Measurements from ENCODE around the gene FUZ.
A peak's percentile ranks its signal among the peaks of the same experiment; 100 is the strongest.
"Not testable (repeated sequence)": the region's sequence is repeated elsewhere in the genome, so short reads cannot be mapped to it uniquely, and the experiment has no call there.

Gene FUZ

DNA sequence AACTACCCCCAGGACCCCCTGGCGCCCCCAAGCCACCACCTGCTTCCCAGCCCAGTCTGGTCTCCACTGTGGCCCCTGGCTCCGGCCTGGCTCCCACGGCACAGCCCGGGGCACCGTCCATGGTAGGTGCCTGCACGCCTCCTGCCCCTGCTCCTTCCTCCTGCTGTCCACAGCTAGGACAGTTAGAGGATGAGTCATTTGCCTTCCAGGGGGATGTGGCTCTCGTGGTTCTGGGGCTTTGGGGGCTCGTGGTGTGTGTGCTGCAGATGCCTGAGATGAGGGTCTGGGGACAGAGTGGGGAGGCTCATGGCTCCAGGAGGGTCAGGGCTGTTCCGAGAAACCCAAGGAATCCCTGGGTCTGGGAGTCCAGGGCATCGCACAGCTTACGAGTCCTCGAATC is 17.7 kb upstream of the FUZ start:
- no peak for DNase-seq (ENCODE audit: low spot score)

GRCh38 chr19:49829721-49830120 is 16.6 kb upstream of the FUZ start:
- no peak for DNase-seq (ENCODE audit: low spot score)

- DNase-seq (ENCODE audit: low spot score): no peak
Measured at GRCh38 chr19:49829200-49829599, 16.1 kb upstream of the FUZ start.

GRCh38 chr19:49827034-49827433 is 13.9 kb upstream of the FUZ start:
- no peak for DNase-seq (ENCODE audit: low spot score)

DNA sequence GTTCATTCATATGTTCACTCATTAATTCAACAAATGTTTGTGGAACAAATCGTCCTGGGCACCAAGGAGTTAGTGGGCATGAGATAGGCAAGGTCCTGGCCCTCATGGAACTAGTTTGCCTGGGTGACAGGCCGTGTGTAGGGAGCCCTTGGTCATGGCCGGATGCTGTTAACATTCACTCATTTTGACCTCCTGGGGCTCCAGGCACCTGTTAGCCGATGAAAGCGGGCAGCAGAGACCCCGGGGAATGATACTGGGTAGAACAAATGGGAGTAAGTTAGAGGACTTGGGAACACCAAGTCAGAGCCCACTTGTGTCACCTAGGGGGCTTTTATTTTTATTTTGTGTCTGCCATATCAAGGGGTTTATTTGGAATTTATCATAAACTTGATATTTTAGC is 11.6 kb upstream of the FUZ start:
- DNase-seq (ENCODE audit: low spot score): no peak

- no peak for DNase-seq (ENCODE audit: low spot score)
Measured at GRCh38 chr19:49823472-49823871, 10.4 kb upstream of the FUZ start.

DNA sequence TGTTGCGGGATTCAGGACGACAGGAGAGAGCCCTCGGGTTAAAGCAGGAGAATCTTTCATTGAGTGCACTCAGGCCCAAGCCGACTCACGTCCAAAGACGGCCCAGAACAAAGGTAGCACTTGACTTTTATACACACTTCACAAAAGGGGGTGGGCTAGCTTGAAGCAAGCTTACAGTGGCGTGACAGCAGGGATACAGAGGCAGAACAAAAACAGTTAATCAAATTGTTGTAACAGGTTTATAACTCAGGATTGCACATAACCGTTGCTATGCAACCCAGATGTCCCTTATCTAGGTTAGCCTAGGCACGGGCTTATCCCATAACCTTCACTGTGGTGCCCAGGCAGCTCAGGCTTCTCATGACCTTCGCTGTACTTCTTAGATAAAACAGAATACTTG is 7.0 kb upstream of the FUZ start:
- no peak for DNase-seq (ENCODE audit: low spot score)

DNA sequence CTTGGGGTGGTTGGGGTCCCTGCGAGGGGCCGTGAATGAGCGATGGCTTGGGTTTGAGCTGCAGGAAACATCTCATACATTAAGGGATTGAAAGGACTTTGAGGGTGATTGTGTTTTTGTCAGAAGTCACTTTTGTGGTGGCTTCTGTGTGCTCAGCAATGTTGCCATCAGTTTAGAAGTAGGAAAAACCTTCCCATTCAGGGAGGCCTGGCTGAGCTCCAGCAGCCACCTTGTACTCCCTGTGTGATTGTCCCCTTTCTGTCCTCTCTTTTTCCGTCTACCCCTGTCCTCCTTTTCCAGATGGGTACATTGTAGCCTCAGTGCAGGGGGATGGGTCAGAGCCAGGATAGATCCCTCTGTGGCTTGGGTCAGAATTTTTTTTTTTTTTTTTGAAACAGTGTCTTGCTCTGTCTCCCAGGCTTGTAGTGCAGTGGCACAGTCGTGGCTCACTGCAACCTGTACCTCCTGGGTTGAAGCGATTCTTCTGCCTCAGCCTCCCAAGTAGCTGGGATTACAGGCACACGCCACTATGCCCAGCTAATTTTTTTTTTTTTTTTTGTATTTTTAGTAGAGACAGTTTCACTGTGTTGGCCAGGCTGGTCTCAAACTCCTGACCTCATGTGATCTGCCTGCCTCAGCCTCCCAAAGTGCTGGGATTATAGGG is 6.5 kb upstream of the FUZ start:
- not testable (repeated sequence) for DNase-seq (ENCODE audit: low spot score)

GRCh38 chr19:49818649-49819370 is 5.7 kb upstream of the FUZ start:
- DNase-seq (ENCODE audit: low spot score): no peak

DNA sequence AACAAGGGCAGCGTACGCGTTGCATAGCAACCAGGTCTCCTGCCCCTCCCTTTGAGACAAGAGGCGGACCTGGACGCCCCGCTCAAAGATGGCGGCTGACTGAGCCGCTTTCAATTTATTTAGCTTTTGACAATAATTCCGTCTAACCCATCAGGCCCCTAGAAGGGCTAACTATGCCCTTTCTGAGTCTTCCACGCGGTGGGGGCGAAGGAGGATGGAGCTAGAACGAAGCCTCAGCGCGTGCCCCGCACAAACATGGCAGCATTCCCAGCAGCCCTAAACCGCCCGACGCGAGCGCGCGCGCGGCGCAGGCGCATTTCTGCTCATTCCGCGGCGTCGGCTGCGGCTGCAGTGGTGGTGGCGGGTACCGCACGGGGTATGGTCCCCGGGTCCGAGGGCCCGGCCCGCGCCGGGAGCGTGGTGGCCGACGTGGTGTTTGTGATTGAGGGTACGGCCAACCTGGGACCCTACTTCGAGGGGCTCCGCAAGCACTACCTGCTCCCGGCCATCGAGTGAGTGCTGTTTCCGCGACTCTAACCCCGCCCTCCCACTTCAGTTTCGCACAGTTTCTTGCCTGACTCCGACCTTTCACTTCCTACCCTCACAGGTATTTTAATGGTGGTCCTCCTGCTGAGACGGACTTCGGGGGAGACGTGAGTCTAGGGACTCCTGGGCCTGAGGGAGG is 5.0 kb upstream of the FUZ start, which contains the start of gene MED25:
Gene MED25 (plus strand): TSS at position 326 of the 685 bp plus-strand sequence. CDS start 53 bp downstream, at position 379.
- DNase-seq (ENCODE audit: low spot score): peak; percentile 95

- DNase-seq (ENCODE audit: low spot score): no peak
Measured at GRCh38 chr19:49816590-49816989, 3.5 kb upstream of the FUZ start.

GRCh38 chr19:49814010-49814409 is 918 bp upstream of the FUZ start:
- no peak for DNase-seq (ENCODE audit: low spot score)

GRCh38 chr19:49812452-49812996 is 568 bp downstream of the FUZ start:
- DNase-seq (ENCODE audit: low spot score): no peak

GRCh38 chr19:49811328-49811727 is 1.8 kb downstream of the FUZ start:
- DNase-seq (ENCODE audit: low spot score): no peak

GRCh38 chr19:49809941-49810389 is 3.1 kb downstream of the FUZ start:
- DNase-seq (ENCODE audit: low spot score): no peak

GRCh38 chr19:49809160-49809940 is 3.7 kb downstream of the FUZ start:
- DNase-seq (ENCODE audit: low spot score): no peak

- peak; percentile 67 for DNase-seq (ENCODE audit: low spot score)
Measured at GRCh38 chr19:49808711-49809159, 4.4 kb downstream of the FUZ start.

DNA sequence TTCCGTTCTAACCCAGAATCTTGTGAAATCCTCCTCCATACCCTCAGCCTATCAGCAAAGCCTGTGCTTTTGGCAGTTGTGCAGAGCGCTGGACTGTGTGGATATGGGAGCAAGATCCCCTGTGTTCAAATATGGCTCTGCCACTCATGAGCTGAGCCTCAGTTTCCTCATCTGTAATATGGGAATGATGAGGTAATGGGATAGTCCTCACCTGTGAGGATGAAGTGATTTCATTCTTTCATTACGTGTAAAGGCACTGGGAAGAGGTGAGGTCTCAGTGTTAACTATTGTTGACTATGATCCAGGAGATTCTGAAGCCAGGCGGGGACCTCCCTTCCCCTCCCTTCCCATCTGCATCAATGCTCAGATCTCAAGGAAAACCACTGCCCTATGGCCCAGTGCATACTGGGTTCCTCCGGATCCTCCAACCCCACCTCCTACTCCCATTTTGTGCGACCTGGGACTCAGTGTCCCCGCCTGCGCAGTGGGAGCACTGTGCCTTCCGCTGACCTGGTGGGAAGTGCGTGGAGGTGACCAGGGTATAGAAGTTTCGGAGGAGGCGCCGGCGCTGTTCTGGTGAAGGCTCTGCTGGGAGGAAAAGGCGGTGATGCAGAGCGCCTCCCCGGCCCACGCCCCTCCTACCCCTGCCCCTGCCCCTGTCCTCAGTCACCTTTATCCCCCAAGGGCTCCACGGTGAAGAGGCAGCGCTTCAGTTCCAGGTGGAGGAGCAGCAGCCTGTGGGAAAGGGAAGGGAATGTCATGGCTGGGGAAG is 5.0 kb downstream of the FUZ start:
- DNase-seq (ENCODE audit: low spot score): no peak

DNA sequence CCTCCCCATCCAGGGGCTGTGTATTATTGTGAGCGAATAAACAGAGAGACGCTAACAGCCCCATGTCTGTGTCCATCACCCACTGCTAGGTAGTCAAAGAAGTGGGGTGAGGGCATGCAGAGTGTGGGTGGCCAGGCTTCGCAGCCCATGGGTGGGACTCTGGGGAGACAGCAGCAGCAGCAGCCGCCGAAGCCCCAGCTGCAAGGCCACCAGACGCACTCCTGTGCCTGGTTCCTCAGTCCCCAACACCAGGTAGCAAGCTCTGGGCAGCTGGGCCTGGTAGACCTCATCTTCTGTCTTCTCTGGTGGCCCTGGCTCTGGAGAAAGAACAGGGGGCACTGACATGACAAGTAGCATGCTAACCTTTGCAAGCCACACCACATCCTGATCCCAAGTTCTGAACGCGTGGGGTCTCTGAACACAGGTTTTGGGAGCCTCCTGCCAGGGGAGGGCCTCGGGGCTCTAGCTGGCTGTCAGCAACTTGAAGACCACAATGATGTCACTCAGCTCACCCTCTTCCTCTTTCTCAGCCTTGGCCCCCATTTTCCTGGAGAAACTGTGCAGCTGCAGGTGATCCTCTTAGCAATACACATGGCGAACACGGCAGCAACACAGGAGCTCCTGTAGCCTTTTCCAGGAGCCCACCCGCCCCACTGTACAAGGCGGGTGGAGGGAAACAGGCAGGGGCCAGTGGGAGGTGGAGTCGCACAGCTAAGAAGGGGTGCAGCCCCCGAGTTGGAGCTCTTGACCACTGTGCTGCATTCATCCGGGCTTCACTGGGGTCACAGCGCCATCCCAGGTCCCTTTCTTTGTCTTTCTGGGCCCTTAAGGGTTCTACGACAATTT is 5.8 kb downstream of the FUZ start:
- no peak for DNase-seq (ENCODE audit: low spot score)

- DNase-seq (ENCODE audit: low spot score): no peak
Measured at GRCh38 chr19:49806620-49806959, 6.5 kb downstream of the FUZ start.
